Mucosa of descending colon (tissue), 3 donors: ENCODE data around the gene CCDC63. TPM values are rescaled to one million over a fixed set of nuclear protein-coding genes. Genes with fewer than 3 reads are reported as not detected.
A peak's percentile ranks its signal among the peaks of the same experiment; 100 is the strongest.

Experiments
- ATAC-seq: fragments of 200-7000 bp; cut with Tn5 transposase; one replicate; pipeline ENCODE4 v1.9.1; 2020; ENCODE audit warnings: mild to moderate bottlenecking, moderate library complexity
- DNase-seq, 3 donors: peaks; one replicate each; pipeline ENCODE4 v3.0.0-alpha.2; 2020
- H3K36me3 ChIP-seq: fragments of 200-600 bp; one replicate; pipeline ENCODE4 v1.8.0; 2021; ENCODE audit warnings: low read depth, mild to moderate bottlenecking
- H3K4me1 ChIP-seq: fragments of 200-600 bp; one replicate; pipeline ENCODE4 v1.8.0; 2021; ENCODE audit warnings: low read depth, mild to moderate bottlenecking
- H3K4me3 ChIP-seq: fragments of 200-600 bp; one replicate; pipeline ENCODE4 v1.8.0; 2021; ENCODE audit warnings: mild to moderate bottlenecking
- H3K9me3 ChIP-seq: fragments of 200-600 bp; one replicate; pipeline ENCODE4 v1.8.0; 2021; ENCODE audit warnings: mild to moderate bottlenecking
- intact Hi-C, 2 donors: fragments of 100-400 bp; cut with DNase I in 1 of 2; cut with micrococcal nuclease in 1 of 2; formaldehyde crosslinking; loops; one replicate each; pipeline versions ENCODE4 v1.11.0 to v1.11.1; 2022; cut with DNase I, micrococcal nuclease
- total RNA-seq, 3 donors: library from RNA; stranded (reverse); fragmentation: NEBNext Ultra II Directional in 2 of 3; extraction: Animal tissue kit (Norgen Biotek cat#: 25700) in 2 of 3; gene quantifications; one replicate each; pipeline versions ENCODE4 v1.2.1 to v1.2.4, GENCODE V29; 2021 to 2023
- TF ChIP-seq, protein P1 (sequence below): fragments of 200-600 bp; IDR thresholded peaks from one replicate; pipeline ENCODE4 v1.8.0; 2022; ENCODE audit warnings: antibody characterized with exemption, mild to moderate bottlenecking
- donor health status: DM: no; HTN: no; CAD: no; lungs with moderate emphysema.
- donor health status: DM: no; HTN: no; CAD: no.
- donor health status: DM: no; HTN: yes; CAD: no.

Gene CCDC63
- total RNA-seq, 3 donors from 2014 or later = not detected

DNA sequence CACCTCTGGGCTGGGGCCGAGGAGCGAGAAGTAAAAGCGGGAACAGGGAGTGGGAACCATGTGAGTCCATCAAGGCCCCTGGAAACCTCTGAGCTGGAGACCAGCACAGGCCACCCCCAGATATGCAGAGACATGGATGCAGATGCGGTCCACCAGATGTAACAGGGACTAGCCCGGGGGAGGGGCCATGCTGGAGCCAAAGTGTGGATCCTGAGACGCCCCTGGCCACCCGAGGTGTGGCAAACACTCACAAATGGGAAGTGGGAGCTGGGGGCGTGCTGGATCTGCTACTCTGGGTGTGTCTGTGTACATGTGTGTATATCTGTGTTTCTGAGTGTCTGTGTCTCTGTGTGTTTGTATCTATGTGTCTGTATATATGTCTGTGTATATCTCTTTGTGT is 60.8 kb downstream of the CCDC63 start:
- DNase-seq (no peak), ATAC-seq (no peak)
- no peaks in the 10 kb centered on the region for H3K36me3 ChIP-seq
- no peaks in the 10 kb centered on the region for H3K9me3 ChIP-seq
- TF ChIP-seq, protein P1, sequence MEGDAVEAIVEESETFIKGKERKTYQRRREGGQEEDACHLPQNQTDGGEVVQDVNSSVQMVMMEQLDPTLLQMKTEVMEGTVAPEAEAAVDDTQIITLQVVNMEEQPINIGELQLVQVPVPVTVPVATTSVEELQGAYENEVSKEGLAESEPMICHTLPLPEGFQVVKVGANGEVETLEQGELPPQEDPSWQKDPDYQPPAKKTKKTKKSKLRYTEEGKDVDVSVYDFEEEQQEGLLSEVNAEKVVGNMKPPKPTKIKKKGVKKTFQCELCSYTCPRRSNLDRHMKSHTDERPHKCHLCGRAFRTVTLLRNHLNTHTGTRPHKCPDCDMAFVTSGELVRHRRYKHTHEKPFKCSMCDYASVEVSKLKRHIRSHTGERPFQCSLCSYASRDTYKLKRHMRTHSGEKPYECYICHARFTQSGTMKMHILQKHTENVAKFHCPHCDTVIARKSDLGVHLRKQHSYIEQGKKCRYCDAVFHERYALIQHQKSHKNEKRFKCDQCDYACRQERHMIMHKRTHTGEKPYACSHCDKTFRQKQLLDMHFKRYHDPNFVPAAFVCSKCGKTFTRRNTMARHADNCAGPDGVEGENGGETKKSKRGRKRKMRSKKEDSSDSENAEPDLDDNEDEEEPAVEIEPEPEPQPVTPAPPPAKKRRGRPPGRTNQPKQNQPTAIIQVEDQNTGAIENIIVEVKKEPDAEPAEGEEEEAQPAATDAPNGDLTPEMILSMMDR = no peak
- no peaks in the 10 kb centered on the region for H3K4me1 ChIP-seq
- no peak overlapping the region for H3K4me3 ChIP-seq
- intact Hi-C loops = no loop called here

GRCh38 chr12:110908377-110909152 is 61.8 kb downstream of the CCDC63 start:
- Histone ChIP-seq H3K4me1 (no peaks in the 10 kb centered on the region), H3K36me3 (no peaks in the 10 kb centered on the region), H3K4me3 (no peak overlapping the region), H3K9me3 (no peaks in the 10 kb centered on the region)
- intact Hi-C loops = no loop called here
- TF ChIP-seq, protein P1 = no peak
- DNase-seq (no peak), ATAC-seq (no peak)

DNA sequence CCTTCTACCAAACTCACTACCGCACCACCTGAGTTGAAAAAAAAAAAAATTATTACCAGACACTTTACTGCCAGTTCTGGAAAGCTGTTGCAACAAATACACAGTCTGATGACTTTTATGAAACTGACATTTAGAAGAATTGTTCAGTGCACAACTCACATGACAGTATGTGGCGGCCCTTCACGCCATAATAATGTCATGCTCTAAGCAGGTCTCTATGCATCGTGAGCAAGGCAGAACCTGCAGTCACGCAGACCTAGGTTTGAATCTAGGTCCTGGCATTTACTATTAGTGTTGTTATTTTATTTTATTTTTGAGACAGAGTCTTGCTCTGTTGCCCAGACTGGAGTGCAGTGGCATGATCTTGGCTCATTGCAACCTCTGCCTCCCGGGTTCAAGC is 65.5 kb downstream of the CCDC63 start:
- no peak for DNase-seq

GRCh38 chr12:110913119-110914056 is 66.6 kb downstream of the CCDC63 start:
- DNase-seq (no peak), ATAC-seq (peak; percentile 72)
- H3K4me3 ChIP-seq = no peak overlapping the region
- H3K4me1 ChIP-seq = no peaks in the 10 kb centered on the region
- H3K9me3 ChIP-seq = no peaks in the 10 kb centered on the region
- intact Hi-C loops = no loop called here
- H3K36me3 ChIP-seq = no peaks in the 10 kb centered on the region
- TF ChIP-seq, protein P1 = no peak

More for the DNA sequence above, 65.5 kb downstream of the CCDC63 start:
- Histone ChIP-seq H3K9me3 (no peaks in the 10 kb centered on the region), H3K36me3 (no peaks in the 10 kb centered on the region), H3K4me1 (no peaks in the 10 kb centered on the region), H3K4me3 (no peak overlapping the region)
- no peak for ATAC-seq
- TF ChIP-seq, protein P1 = no peak
- intact Hi-C loops = no loop called here

- TF ChIP-seq, protein P1 = no peak
- Histone ChIP-seq H3K36me3 (no peaks in the 10 kb centered on the region), H3K9me3 (no peaks in the 10 kb centered on the region), H3K4me3 (no peak overlapping the region), H3K4me1 (no peaks in the 10 kb centered on the region)
- ATAC-seq (no peak), DNase-seq (no peak)
- intact Hi-C loops = no loop called here
These were observed 69.6 kb downstream of the CCDC63 start for GRCh38 chr12:110916295-110916875.
